Neuron (in vitro differentiated cells): Measurements from ENCODE around the gene CD58.

Source experiments
- H2AFZ ChIP-seq: one replicate; pipeline ENCODE4 v1.6.1; 2013; ENCODE audit warnings: low read depth, mild to moderate bottlenecking, inconsistent platforms, low read length, moderate library complexity
- H3K27me3 ChIP-seq: one replicate; pipeline ENCODE4 v1.6.1; 2013; ENCODE audit warnings: low read length; ENCODE audit not compliant: insufficient read depth
- H3K36me3 ChIP-seq: one replicate; pipeline ENCODE4 v1.6.1; 2013; ENCODE audit warnings: low read length; ENCODE audit not compliant: insufficient read depth
- H3K4me1 ChIP-seq: one replicate; pipeline ENCODE4 v1.6.1; 2013; ENCODE audit warnings: low read length; ENCODE audit not compliant: insufficient read depth
- H3K4me3 ChIP-seq: 2 replicates; pipeline ENCODE4 v1.5.1; 2013; ENCODE audit warnings: mild to moderate bottlenecking, low read length, moderate library complexity
- H3K9me3 ChIP-seq: one replicate; pipeline ENCODE4 v1.6.1; 2013; ENCODE audit warnings: low read length

CD58 gene

GRCh38 chr1:116537040-116537831 lies 33.6 kb downstream of the CD58 start:
- Histone ChIP-seq H3K4me3 (no peak overlapping the region), H3K4me1 (no peaks in the 10 kb centered on the region), H3K36me3 (no peaks in the 10 kb centered on the region), H2AFZ (no peak overlapping the region), H3K27me3 (no peaks in the 10 kb centered on the region), H3K9me3 (peaks cover 4% of the 10 kb centered on the region)

- Histone ChIP-seq H3K36me3 (no peaks in the 10 kb centered on the region), H3K4me3 (no peak overlapping the region), H3K4me1 (no peaks in the 10 kb centered on the region), H2AFZ (no peak overlapping the region), H3K27me3 (no peaks in the 10 kb centered on the region), H3K9me3 (peaks cover 4% of the 10 kb centered on the region)
Observed at GRCh38 chr1:116534014-116534739, 36.6 kb downstream of the CD58 start.

GRCh38 chr1:116533429-116533820 lies 37.4 kb downstream of the CD58 start:
- H3K4me1 ChIP-seq: no peaks in the 10 kb centered on the region
- no peaks in the 10 kb centered on the region for H3K36me3 ChIP-seq
- peaks cover 4% of the 10 kb centered on the region for H3K9me3 ChIP-seq
- no peaks in the 10 kb centered on the region for H3K27me3 ChIP-seq
- H2AFZ ChIP-seq: no peak overlapping the region
- no peak overlapping the region for H3K4me3 ChIP-seq

GRCh38 chr1:116532671-116533428 lies 38.0 kb downstream of the CD58 start:
- no peak overlapping the region for H2AFZ ChIP-seq
- no peak overlapping the region for H3K4me3 ChIP-seq
- no peaks in the 10 kb centered on the region for H3K36me3 ChIP-seq
- H3K4me1 ChIP-seq: no peaks in the 10 kb centered on the region
- H3K27me3 ChIP-seq: no peaks in the 10 kb centered on the region
- peaks cover 4% of the 10 kb centered on the region for H3K9me3 ChIP-seq

- H3K9me3 ChIP-seq: peaks cover 6% of the 10 kb centered on the region
- no peak overlapping the region for H3K4me3 ChIP-seq
- H3K4me1 ChIP-seq: no peaks in the 10 kb centered on the region
- H3K36me3 ChIP-seq: no peaks in the 10 kb centered on the region
- no peak overlapping the region for H2AFZ ChIP-seq
- H3K27me3 ChIP-seq: no peaks in the 10 kb centered on the region
Observed at GRCh38 chr1:116531917-116532316, 38.9 kb downstream of the CD58 start.

GRCh38 chr1:116529681-116530080 lies 41.1 kb downstream of the CD58 start:
- H3K36me3 ChIP-seq: no peaks in the 10 kb centered on the region
- no peak overlapping the region for H3K4me3 ChIP-seq
- no peaks in the 10 kb centered on the region for H3K27me3 ChIP-seq
- H3K9me3 ChIP-seq: peaks cover 6% of the 10 kb centered on the region
- no peak overlapping the region for H2AFZ ChIP-seq
- H3K4me1 ChIP-seq: no peaks in the 10 kb centered on the region

GRCh38 chr1:116529199-116529631 lies 41.6 kb downstream of the CD58 start:
- Histone ChIP-seq H3K9me3 (peaks cover 6% of the 10 kb centered on the region), H2AFZ (no peak overlapping the region), H3K27me3 (no peaks in the 10 kb centered on the region), H3K4me1 (no peaks in the 10 kb centered on the region), H3K4me3 (no peak overlapping the region), H3K36me3 (no peaks in the 10 kb centered on the region)

- H3K36me3 ChIP-seq: no peaks in the 10 kb centered on the region
- no peaks in the 10 kb centered on the region for H3K27me3 ChIP-seq
- H3K9me3 ChIP-seq: peaks cover 3% of the 10 kb centered on the region
- H2AFZ ChIP-seq: no peak overlapping the region
- H3K4me3 ChIP-seq: no peak overlapping the region
- H3K4me1 ChIP-seq: no peaks in the 10 kb centered on the region
Observed at GRCh38 chr1:116528329-116529083, 42.3 kb downstream of the CD58 start.

GRCh38 chr1:116525440-116525839 lies 45.4 kb downstream of the CD58 start:
- no peaks in the 10 kb centered on the region for H3K4me1 ChIP-seq
- H3K27me3 ChIP-seq: no peaks in the 10 kb centered on the region
- peaks cover 3% of the 10 kb centered on the region for H3K9me3 ChIP-seq
- H3K4me3 ChIP-seq: no peak overlapping the region
- no peak overlapping the region for H2AFZ ChIP-seq
- H3K36me3 ChIP-seq: no peaks in the 10 kb centered on the region

- Histone ChIP-seq H3K36me3 (no peaks in the 10 kb centered on the region), H3K4me1 (no peaks in the 10 kb centered on the region), H3K27me3 (no peaks in the 10 kb centered on the region), H3K4me3 (no peak overlapping the region), H2AFZ (no peak overlapping the region), H3K9me3 (no peaks in the 10 kb centered on the region)
Observed at GRCh38 chr1:116521186-116521585, 49.6 kb downstream of the CD58 start.

GRCh38 chr1:116518400-116518799 lies 52.4 kb downstream of the CD58 start:
- no peak overlapping the region for H2AFZ ChIP-seq
- no peaks in the 10 kb centered on the region for H3K36me3 ChIP-seq
- H3K27me3 ChIP-seq: no peaks in the 10 kb centered on the region
- H3K4me1 ChIP-seq: no peaks in the 10 kb centered on the region
- H3K4me3 ChIP-seq: no peak overlapping the region
- H3K9me3 ChIP-seq: no peaks in the 10 kb centered on the region

GRCh38 chr1:116516631-116517030 lies 54.2 kb downstream of the CD58 start:
- Histone ChIP-seq H3K36me3 (no peaks in the 10 kb centered on the region), H3K4me3 (no peak overlapping the region), H3K4me1 (no peaks in the 10 kb centered on the region), H3K27me3 (no peaks in the 10 kb centered on the region), H2AFZ (no peak overlapping the region), H3K9me3 (no peaks in the 10 kb centered on the region)
